Stimulated activated CD4-positive, alpha-beta T cell treated with anti-CD3 and anti-CD28 coated beads, Interleukin-2, amount 100 ng/mL, for 48 hours (primary cell): ENCODE results near the gene ADCY4.
"Not testable (repeated sequence)": the region's sequence is repeated elsewhere in the genome, so short reads cannot be mapped to it uniquely, and the experiment has no call there.

Experiments
- DNase-seq, 2 donors: peaks; one replicate each; pipeline ENCODE4 v3.0.0-alpha.2; 2020

Gene ADCY4

GRCh38 chr14:24334431-24335291 is at the start of gene ADCY4:
TSS of gene ADCY4 (minus strand) at chr14:24335071. CDS start at chr14:24334652, 419 bp downstream.
- no peak for DNase-seq

- no peak for DNase-seq
Measured at GRCh38 chr14:24384169-24384568, 49.3 kb upstream of the ADCY4 start.

GRCh38 chr14:24382064-24382371 is 47.1 kb upstream of the ADCY4 start:
- no peak for DNase-seq

- DNase-seq: no peak
Measured at GRCh38 chr14:24381363-24382063, 46.6 kb upstream of the ADCY4 start.

- no peak for DNase-seq
Measured at GRCh38 chr14:24379907-24380730, 45.2 kb upstream of the ADCY4 start.

- DNase-seq: no peak
Measured at GRCh38 chr14:24378981-24379906, 44.4 kb upstream of the ADCY4 start.

- DNase-seq: no peak
Measured at GRCh38 chr14:24378327-24378726, 43.5 kb upstream of the ADCY4 start.

- no peak for DNase-seq
Measured at GRCh38 chr14:24377657-24378056, 42.8 kb upstream of the ADCY4 start.

- DNase-seq: no peak
Measured at GRCh38 chr14:24377126-24377525, 42.3 kb upstream of the ADCY4 start.

- DNase-seq: no peak
Measured at GRCh38 chr14:24376448-24377070, 41.7 kb upstream of the ADCY4 start.

- no peak for DNase-seq
Measured at GRCh38 chr14:24372701-24373416, 38.0 kb upstream of the ADCY4 start.

GRCh38 chr14:24371605-24372004 is 36.7 kb upstream of the ADCY4 start:
- not testable (repeated sequence) for DNase-seq

- DNase-seq: no peak
Measured at GRCh38 chr14:24370748-24371147, 35.9 kb upstream of the ADCY4 start.

- DNase-seq: no peak
Measured at GRCh38 chr14:24369907-24370687, 35.2 kb upstream of the ADCY4 start.

- no peak for DNase-seq
Measured at GRCh38 chr14:24369463-24369862, 34.6 kb upstream of the ADCY4 start.

GRCh38 chr14:24368562-24369252 is 33.8 kb upstream of the ADCY4 start:
- DNase-seq: no peak

- no peak for DNase-seq
Measured at GRCh38 chr14:24368212-24368561, 33.3 kb upstream of the ADCY4 start.

GRCh38 chr14:24367514-24368211 is 32.8 kb upstream of the ADCY4 start, which contains the start of gene NFATC4:
TSS of gene NFATC4 (plus strand) at chr14:24368184. CDS start at chr14:24368341, 157 bp downstream.
- DNase-seq: no peak
